Stomach (tissue), 9 donors: Measurements from ENCODE around the gene F12. TPM values are rescaled to one million over a fixed set of nuclear protein-coding genes. Genes with fewer than 3 reads are reported as not detected.

Experiments used
- DNase-seq, 2 donors: peaks; one replicate each; pipeline versions ENCODE4 v3.0.0 to v3.0.0-alpha.2; 2013 to 2019
- H3K27ac ChIP-seq, 5 donors: fragments of 200-600 bp in 4 of 5; sonication (generic) in 4 of 5; one replicate each; pipeline ENCODE4 v1.5.1; 2013 to 2019; ENCODE audit warnings: mild to moderate bottlenecking in 1 of 5, moderate library complexity in 1 of 5
- H3K27me3 ChIP-seq, 3 donors: fragments of 200-600 bp; sonication (generic); one replicate each; pipeline ENCODE4 v1.5.1; 2017 to 2019; ENCODE audit warnings: mixed run types in 1 of 3
- H3K36me3 ChIP-seq, 4 donors: fragments of 200-600 bp; sonication (generic); 1 replicate in 3 of 4; 2 replicates in 1 of 4; pipeline ENCODE4 v1.5.1; 2016 to 2019
- H3K4me1 ChIP-seq, 4 donors: fragments of 200-600 bp; sonication (generic); one replicate each; pipeline ENCODE4 v1.5.1; 2016 to 2019
- H3K4me3 ChIP-seq, 4 donors: fragments of 200-600 bp; sonication (generic) in 3 of 4; one replicate each; pipeline ENCODE4 v1.5.1; 2016 to 2019; ENCODE audit warnings: mild to moderate bottlenecking in 1 of 4
- H3K9me3 ChIP-seq, 4 donors: fragments of 200-600 bp; sonication (generic); one replicate each; pipeline ENCODE4 v1.5.1; 2016 to 2019
- EP300 ChIP-seq: sonication (generic); formaldehyde crosslinking; IDR thresholded peaks from one replicate; pipeline ENCODE4 v1.6.1; 2017; ENCODE audit warnings: antibody characterized with exemption
- POLR2A ChIP-seq, 4 donors: fragments of 450-650 bp; IDR thresholded peaks; one replicate each; pipeline ENCODE4 v1.6.1; 2016; ENCODE audit warnings: antibody characterized with exemption in 4 of 4, control low read depth in 2 of 4, mild to moderate bottlenecking in 1 of 4, moderate library complexity in 1 of 4
- POLR2AphosphoS5 ChIP-seq, 3 donors: sonication (generic); formaldehyde crosslinking; IDR thresholded peaks; one replicate each; pipeline ENCODE4 v1.6.1; 2016; ENCODE audit warnings: antibody characterized with exemption in 3 of 3
- WGBS, 5 donors: extraction: QIAGEN DNeasy Blood & Tissue Kit in 3 of 5; methylation state at CpG; one replicate each; pipeline versions ENCODE4 v1.1.5 to v1.1.7; 2013 to 2018; 5-methylcytosine and 5-hydroxymethylcytosine counted together
- intact Hi-C: fragments of 100-400 bp; cut with DNase I; formaldehyde crosslinking; loops from one replicate; pipeline ENCODE4 v1.15.1; 2023; ENCODE audit warnings: low total_unique reads
- polyA plus RNA-seq, 3 donors: library from polyadenylated mRNA; stranded (reverse); fragments of 200-250 nt; gene quantifications; one replicate each; pipeline ENCODE4 v1.2.3, GENCODE V29; 2013
- total RNA-seq, 5 donors: library from RNA; depleted of rRNA; stranded (reverse); fragments of >200 nt; gene quantifications; one replicate each; pipeline versions ENCODE4 v1.1.0 to v1.2.3, GENCODE V29; 2014 to 2016
- TF ChIP-seq, protein P1 (sequence below), 7 experiments: fragments of 450-650 bp in 4 of 7; fragments of 200-600 bp in 3 of 7; sonication (generic) in 3 of 7; IDR thresholded peaks; one replicate each; pipeline ENCODE4 v1.5.1; 2016 to 2019; ENCODE audit warnings: antibody characterized with exemption in 7 of 7, control low read depth in 2 of 7, mild to moderate bottlenecking in 1 of 7
- donor health status: healthy with polysubstance abuse.
- donor health status: Bipolar disorder and iron deficiency.
- donor health status: healthy.

The F12 gene
- total and polyA plus RNA-seq, 8 donors, result 0.50 to 68.3 (median 33.0) TPM; not detected in 4

DNA sequence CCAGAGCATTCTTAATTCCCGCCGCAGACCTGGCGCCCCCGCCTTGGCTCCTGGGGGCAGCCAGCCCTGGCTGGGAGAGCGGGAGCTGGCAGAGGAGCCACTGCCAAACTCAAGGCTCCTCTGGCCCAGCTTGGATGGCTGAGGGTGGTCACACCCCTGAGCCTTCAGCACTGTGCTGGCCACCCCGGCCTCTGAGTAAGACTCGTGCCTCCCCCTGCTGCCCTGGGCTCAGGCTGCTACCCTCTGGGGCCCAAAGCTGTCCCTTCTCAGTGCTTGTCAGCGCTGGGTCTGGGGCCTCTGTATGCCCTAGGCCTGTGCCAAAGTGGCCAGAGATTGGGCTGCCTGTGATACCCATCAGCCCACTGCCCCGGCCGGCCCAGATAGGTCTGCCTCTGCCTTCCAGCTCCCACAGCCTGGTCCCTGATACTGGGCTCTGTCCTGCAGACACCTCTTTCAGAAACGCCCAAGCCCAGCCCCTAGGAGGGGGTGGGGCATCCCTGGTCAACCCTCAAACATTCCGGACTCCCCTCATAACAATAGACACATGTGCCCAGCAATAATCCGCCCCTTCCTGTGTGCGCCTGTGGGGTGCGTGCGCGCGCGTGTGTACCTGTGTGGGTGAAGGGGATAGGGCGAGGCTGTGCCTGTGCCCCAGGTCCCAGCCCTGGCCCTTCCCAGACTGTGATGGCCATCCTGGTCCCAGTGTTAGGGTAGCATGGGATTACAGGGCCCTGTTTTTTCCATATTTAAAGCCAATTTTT, 32.9 kb upstream of the F12 start:
- H3K27ac ChIP-seq, result no peak overlapping the region
- peaks cover 19 to 57% (median 56%) of the 10 kb centered on the region in 4 donors for H3K36me3 ChIP-seq
- WGBS, 5 donors, result 85 to 94% (median 91%) methylated on average over 19 to 20 of the region's 20 CpGs
- H3K4me1 ChIP-seq, result peaks cover 13 to 21% (median 16%) of the 10 kb centered on the region in 4 donors
- TF ChIP-seq, protein P1, sequence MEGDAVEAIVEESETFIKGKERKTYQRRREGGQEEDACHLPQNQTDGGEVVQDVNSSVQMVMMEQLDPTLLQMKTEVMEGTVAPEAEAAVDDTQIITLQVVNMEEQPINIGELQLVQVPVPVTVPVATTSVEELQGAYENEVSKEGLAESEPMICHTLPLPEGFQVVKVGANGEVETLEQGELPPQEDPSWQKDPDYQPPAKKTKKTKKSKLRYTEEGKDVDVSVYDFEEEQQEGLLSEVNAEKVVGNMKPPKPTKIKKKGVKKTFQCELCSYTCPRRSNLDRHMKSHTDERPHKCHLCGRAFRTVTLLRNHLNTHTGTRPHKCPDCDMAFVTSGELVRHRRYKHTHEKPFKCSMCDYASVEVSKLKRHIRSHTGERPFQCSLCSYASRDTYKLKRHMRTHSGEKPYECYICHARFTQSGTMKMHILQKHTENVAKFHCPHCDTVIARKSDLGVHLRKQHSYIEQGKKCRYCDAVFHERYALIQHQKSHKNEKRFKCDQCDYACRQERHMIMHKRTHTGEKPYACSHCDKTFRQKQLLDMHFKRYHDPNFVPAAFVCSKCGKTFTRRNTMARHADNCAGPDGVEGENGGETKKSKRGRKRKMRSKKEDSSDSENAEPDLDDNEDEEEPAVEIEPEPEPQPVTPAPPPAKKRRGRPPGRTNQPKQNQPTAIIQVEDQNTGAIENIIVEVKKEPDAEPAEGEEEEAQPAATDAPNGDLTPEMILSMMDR (IDR thresholded peaks at IDR 0.05), result no peak
- no peak for TF ChIP-seq POLR2A (IDR thresholded peaks at IDR 0.05)
- no peak for TF ChIP-seq EP300
- no peak for TF ChIP-seq POLR2AphosphoS5 (IDR thresholded peaks at IDR 0.05)
- no peaks in the 10 kb centered on the region for H3K9me3 ChIP-seq
- intact Hi-C loops, result no loop called here
- peaks cover 0 to 9% (median 4%) of the 10 kb centered on the region in 3 donors for H3K27me3 ChIP-seq
- no peak for DNase-seq
- H3K4me3 ChIP-seq, result no peak overlapping the region

DNA sequence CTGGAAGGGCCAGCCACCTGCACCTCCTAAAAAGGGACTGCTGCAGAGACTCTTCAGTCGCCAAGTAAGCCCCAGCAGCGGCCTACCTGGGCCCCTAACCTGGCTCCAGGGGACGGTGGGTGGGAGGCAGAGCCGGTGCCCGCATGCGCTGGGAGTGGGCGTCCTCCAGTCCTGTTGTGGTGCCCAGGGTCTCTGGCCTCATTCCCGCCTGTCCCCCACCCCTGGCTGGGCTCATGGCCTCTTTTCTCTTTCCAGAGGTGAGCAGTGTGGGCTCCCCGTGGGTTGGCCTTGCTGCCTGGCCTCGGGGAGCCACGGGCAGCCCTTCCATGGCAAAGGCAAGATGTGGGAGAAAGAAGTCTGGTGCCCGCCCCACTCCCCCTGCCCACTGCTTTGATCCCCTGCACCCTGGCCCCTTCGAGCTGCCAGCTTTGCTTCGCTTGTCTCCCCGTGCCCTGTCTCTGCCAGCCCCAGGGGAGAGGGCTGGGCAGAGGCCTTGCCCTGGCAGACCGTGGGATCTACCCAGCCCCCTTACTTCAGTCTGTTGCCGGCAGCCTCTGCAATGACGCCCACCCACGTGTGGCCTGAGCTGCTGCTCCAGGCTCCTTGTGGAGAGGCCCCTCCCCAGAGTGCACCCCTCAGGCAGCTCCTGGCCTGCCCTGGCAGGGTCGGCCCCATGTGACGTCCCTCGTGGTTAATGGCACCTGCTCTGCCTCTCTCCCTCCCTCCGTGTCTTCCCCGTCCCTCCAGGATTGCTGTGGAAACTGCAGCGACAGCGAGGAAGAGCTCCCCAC, 31.8 kb upstream of the F12 start:
- Histone ChIP-seq H3K27me3 (peaks cover 0 to 3% (median 0%) of the 10 kb centered on the region in 3 donors), H3K4me3 (no peak overlapping the region), H3K36me3 (peaks cover 26 to 68% (median 66%) of the 10 kb centered on the region in 4 donors), H3K27ac (no peak overlapping the region), H3K4me1 (peaks cover 5 to 11% (median 7%) of the 10 kb centered on the region in 4 donors), H3K9me3 (no peaks in the 10 kb centered on the region)
- TF ChIP-seq, protein P1 (IDR thresholded peaks at IDR 0.05), result no peak
- TF ChIP-seq EP300 (no peak), POLR2AphosphoS5 (IDR thresholded peaks at IDR 0.05) (no peak), POLR2A (IDR thresholded peaks at IDR 0.05) (no peak)
- no peak for DNase-seq
- intact Hi-C loops, result no loop called here
- 90 to 92% (median 90%) methylated on average over 25 to 26 of the region's 26 CpGs for WGBS, 5 donors

DNA sequence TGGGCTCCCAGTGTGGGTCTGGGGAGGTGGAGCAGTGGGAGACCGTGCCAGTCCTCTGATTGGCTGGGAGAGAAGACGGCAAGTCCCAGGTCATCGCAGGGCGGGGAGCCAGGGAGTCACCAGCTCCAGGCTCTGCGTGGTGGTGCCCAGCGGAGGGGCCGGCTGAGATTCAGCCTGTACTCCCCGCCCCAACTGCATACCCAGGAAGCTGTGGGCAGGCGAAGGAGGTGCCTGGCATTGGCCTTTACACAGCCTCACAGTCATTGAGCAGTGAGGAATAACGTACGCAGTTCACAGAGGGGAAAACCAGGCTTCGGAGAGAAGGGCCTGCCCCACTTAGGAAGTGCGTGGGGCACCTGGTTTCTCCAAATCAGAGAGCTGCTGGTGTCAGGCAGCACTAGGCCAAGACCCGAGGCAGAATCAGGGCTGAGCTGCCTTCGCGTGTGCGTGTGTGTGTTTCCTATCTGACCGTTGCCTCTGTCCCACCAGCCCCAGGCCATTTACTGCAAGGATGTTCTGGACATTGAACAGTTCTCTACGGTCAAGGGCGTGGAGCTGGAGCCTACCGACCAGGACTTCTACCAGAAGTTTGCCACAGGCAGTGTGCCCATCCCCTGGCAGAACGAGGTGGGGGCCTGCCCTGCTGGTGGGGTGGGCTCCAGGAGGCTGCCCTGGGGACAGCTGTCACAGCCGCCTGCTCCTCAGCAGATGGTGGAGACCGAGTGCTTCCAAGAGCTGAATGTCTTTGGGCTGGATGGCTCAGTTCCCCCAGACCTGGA, 31.0 kb upstream of the F12 start:
- 89 to 91% (median 89%) methylated on average over 19 to 24 of the region's 24 CpGs for WGBS, 5 donors
- DNase-seq, result no peak
- TF ChIP-seq, protein P1 (IDR thresholded peaks at IDR 0.05), result no peak
- TF ChIP-seq POLR2A (IDR thresholded peaks at IDR 0.05), result no peak
- no peak for TF ChIP-seq POLR2AphosphoS5 (IDR thresholded peaks at IDR 0.05)
- TF ChIP-seq EP300, result no peak
- H3K36me3 ChIP-seq, result peaks cover 34 to 75% (median 74%) of the 10 kb centered on the region in 4 donors
- no peak overlapping the region for H3K4me3 ChIP-seq
- H3K27me3 ChIP-seq, result no peaks in the 10 kb centered on the region
- intact Hi-C loops, result no loop called here
- peaks cover 0 to 3% (median under 1%) of the 10 kb centered on the region in 4 donors for H3K4me1 ChIP-seq
- no peak overlapping the region for H3K27ac ChIP-seq
- no peaks in the 10 kb centered on the region for H3K9me3 ChIP-seq

DNA sequence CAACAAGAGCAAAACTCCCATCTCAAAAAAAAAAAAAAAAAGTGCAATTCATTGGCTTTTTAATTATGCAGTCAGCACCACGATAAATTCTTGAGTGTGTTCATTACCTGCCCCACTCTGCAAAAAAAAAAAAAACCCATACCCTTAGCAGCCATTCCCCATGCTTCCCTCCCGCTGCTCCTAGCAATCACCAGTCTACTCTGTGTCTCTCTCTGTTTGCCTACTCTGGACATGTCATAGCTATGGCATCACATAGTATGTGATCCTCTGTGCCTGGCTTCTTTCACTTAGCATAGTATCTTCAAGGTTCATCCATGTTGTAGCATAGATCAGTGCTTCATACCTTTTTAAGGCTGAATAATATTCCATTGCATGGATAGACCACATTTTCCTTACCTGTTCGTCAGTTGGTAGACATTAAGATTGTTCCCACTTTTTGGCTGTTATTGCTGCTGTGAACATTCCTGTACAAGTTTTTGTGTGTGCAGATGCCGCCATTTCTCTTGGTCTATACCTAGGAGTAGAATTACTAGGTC, 30.2 kb upstream of the F12 start:
- Histone ChIP-seq H3K27ac (no peak overlapping the region), H3K36me3 (peaks cover 42 to 84% (median 82%) of the 10 kb centered on the region in 4 donors), H3K4me3 (no peak overlapping the region), H3K9me3 (no peaks in the 10 kb centered on the region), H3K27me3 (no peaks in the 10 kb centered on the region), H3K4me1 (no peaks in the 10 kb centered on the region)
- TF ChIP-seq POLR2AphosphoS5 (IDR thresholded peaks at IDR 0.05), result no peak
- TF ChIP-seq POLR2A (IDR thresholded peaks at IDR 0.05), result no peak
- TF ChIP-seq, protein P1 (IDR thresholded peaks at IDR 0.05), result no peak
- no peak for TF ChIP-seq EP300
- no peak for DNase-seq
- 92 to 97% (median 96%) methylated on average over 4 of the region's 4 CpGs for WGBS, 5 donors
- intact Hi-C loops, result no loop called here
